Stimulated activated CD4-positive, alpha-beta T cell treated with anti-CD3 and anti-CD28 coated beads, Interleukin-4, amount 100 ng/mL, for 48 hours (primary cell): Measurements from ENCODE around the gene FGF8.
"Not testable (repeated sequence)": the region's sequence is repeated elsewhere in the genome, so short reads cannot be mapped to it uniquely, and the experiment has no call there.

Experiments
- DNase-seq, 2 donors: peaks; one replicate each; pipeline ENCODE4 v3.0.0-alpha.2; 2020; ENCODE audit warnings: low read depth in 2 of 2

The FGF8 gene, protein sequence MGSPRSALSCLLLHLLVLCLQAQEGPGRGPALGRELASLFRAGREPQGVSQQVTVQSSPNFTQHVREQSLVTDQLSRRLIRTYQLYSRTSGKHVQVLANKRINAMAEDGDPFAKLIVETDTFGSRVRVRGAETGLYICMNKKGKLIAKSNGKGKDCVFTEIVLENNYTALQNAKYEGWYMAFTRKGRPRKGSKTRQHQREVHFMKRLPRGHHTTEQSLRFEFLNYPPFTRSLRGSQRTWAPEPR

DNA sequence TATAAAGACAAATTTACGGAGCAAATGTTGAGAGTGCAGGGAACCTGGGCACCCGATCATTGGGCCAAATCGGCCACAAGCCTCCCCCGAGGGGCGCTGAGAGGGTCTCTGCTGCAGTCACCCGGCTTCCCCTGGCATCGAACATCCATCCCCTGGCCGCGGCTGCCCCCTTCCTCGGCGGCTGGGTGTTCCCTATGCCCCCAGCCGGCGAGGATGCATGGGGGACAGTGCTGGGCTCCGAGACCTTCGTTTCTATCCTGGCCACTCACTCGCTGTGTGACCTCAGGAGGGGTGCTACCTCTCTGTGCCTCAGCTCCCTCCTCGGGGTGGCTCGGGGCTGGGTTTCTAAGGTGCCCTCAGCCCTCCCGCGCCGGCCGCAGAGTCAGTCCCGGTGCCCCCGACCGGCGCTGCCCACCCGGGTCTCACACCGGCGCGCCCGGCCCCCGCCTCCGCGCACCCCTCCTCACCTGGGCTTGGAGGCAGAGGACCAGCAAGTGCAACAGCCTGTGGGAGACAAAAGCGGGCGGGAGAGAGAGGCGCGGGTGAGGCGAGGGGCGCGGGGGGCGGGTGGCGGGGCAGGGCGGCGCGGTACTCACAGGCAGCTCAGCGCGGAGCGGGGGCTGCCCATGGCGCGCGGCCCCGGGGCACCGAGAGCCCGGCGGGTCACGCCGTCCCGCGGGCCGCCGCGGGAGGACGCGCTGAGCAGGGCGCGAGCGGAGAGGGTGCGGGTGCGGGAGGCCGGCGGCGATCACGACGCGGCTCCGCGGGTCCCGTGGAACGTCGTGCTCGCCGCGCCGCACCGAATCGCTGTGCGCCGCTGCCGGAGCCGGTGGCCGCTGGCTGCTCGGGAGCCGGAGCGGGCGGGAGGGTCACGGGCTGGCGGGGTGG is at the start of gene FGF8:
Gene FGF8, minus strand, starts transcription at position 842 of the 888 bp plus-strand sequence. Its CDS starts 214 bp downstream, at position 628.
- no peak for DNase-seq

DNA sequence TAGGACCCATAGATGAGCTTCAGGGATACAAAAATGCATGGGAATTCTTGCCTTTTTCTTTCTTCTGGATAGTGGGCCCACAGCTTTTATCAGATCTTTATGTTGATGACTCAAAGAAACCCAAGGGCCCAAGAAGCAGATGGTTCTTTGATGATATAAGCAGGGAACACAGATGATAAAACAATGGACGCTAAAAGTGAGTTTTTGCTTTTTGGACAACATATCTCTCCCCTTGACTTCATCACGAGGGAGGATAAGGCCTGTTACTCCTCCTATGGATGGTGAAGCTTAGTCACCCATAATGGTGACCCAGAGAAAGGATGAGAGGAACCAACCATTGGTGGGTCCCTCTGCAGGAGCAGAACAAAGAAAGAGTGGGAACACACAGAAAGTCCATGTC is 48.8 kb upstream of the FGF8 start:
- no peak for DNase-seq

DNA sequence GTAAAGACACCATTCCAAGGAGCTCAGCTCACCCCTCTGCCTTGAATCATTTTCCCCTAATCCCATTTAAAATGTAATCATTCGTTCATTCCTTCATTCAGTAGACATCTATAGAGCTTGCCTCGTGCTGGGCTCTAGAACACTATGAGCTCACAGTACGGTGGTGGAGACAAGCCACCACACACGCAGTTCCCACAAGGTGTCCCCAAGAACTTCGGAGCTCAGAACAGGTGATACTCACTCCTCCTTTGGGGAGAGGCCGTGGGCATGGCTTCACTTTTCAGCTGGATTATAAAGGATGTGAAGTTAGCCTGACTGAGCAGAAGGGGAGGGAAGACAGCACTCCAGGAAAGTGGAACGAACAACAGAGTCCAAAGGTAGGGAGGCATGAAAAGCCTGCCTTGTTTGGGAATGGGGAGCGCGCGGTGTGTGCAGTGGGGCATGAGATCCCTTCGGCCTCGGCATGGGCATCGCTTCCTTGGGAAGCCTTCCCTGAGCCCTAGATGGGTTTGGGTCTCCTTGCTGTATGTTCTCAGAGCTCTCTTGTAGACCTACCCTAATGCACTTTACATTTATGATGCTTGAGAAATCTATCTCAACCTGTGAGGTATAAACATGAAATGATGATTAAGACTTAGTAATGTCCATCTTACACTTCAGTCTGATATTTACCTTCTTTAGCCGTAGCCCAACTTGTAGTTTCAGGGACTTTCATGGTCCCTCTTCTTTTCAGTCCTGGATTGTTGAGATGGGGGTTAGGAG is 43.1 kb upstream of the FGF8 start:
- no peak for DNase-seq

DNA sequence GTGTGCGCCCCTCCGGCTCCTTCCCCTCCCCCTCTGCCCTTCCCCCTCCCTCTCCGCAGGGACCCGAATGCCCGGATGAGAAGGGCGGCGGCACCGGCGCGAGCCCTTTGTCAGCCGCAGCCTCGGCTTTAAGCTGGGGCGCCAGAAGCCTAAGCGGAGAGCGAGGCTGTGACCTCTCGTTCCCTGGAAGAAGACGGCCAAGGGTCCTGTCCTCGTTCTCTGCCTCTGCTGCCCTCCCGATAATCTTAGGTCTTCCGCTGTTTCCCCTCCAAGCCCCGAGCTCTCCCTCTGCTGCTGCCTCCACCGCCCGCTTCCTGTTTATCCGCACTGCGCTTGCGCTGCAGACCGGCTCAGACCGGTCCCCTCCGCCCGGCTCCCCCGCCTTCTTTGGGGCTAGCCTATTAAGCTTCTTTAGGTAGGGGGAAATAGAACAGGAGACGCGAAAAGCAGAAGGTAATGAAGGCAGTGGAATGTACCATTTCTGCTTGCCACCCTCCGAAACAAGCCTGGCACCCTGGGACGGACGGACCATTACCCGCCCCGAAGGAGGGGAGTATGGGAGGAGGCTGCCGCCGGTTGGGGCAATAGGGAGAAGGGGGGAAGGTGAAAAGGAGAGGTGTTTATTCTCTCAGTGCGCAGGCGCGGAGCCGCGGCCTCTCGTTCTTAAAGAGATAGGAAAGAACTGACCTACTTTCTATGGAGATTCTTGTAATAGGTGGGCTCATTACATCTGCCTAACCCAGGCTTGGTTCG is 42.4 kb upstream of the FGF8 start, which contains the start of gene OGA:
Gene OGA, minus strand, starts transcription at position 326 of the 753 bp plus-strand sequence. CDS start 422 bp downstream, outside the sequence.
- DNase-seq, result peak; percentile 94 to 95

DNA sequence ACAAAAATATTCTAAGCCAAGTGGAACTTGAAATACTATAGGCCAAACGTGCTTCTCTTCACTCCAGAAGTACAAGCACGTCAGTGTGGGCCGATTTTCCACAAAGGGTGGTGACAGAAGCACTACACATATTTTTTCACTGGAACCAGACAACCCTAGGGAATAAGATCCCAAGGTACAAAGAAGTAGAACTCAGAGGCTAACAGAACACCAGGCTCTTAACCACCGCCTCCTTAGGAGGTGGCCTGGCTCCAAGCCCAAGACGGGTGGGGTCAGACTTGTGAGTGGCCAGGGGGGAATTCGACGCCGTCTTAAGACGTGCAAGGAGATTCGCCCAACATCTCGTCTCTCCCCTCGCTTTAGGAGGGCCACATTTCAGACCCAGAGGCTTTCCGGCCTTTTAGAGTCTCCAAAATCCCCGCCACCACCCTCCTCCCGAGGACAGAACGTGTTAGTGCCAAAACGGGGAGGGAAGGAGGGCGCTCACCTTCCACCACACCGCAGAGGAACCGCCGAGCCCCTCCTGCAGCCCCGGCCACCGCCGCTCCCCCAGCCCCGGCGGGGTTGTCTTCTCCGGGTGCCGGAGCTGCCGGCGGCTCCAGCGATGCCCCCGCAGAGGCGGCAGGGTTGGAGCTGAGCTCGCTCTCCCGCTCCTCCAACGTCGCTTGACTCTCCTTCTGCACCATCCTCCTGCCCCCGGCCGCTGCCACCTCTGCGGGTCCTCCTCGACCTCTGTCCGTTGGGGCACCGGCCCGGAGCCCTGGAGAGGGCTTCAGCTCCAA is 41.6 kb upstream of the FGF8 start:
- peak in 1 of 2 donors; percentile 26 for DNase-seq

DNA sequence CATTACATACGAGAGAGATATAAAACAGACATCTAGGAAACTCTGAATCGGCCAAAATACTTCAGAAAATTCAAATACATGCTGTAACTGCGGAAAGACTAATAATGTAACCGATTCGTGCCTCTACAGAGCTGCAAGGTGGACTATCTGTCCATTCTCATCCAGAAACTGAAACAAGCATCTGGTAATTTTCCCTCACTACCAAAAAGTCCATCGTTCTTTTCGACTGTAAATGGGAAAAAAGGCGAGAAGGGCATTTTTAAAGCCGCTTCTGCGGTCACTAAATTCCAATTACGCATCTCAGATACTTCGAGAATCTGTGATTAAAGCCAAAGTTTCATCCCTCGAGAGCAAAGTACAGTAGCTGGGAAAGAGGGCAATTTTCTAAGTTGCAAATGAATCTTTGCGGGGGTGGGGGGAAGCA is 41.0 kb upstream of the FGF8 start:
- no peak for DNase-seq

DNA sequence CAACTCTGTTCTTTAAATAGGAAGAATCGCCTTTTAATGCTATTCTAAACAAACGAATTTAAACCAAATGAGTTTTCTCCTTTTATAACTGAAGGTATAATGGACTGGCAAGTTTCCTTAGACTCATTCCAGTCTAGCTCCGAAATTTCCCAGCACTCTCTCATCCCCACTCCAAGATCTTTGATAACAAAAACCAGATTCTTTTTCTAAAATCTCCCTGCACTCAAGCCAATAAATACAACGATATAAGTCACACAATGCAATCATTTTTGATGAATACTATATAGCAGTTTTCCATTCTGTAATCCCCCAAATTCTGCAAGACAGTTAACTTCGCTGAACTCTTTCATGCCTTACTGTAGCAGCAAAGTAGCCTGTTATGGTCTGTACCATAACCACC is 40.5 kb upstream of the FGF8 start:
- no peak for DNase-seq

DNA sequence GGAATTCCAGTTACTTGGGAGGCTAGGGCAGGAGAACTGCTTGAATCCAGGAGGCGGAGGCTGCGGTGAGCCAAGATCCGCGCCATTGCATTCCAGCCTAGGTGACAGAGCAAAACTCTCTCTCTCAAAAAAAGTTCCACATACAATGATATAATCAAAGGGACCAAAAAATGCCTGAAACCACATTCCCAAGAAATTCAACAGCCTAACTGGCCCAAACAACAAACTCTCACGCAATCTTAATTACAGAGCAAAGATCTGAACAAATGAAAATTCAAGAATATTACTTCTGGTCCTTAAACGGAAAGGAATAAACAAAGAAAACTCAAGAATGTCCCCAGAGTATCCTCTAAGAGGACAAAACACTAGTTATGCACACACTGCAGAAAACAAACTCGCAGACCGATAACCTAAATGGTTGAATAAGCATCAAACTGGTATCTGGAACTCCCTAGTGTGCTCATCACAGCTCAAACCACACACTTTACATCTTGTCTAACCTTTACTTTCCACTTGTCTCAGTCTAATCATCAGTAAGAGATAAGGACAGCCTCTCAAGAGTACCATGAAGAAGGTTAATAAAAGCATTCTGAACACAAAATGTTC is 38.7 kb upstream of the FGF8 start:
- DNase-seq, result no peak

DNA sequence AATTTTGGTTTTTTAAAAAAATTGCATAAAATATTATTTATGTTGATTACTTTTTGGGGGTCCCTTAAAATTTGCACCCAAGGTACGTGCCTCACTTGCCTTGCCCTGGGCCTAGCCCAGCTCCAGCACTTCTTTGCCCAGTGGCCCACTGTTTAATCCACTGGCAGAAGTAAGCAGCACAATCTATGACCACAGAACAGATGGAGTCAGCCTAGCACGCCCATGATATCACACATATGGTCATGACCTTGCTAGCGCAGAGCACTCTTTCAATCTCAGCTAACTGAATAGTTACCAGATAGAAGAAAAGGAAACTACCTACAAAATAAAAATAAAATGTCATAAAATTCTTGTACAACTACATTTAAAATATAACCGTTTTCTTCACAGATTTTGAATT is 36.7 kb upstream of the FGF8 start:
- no peak for DNase-seq

DNA sequence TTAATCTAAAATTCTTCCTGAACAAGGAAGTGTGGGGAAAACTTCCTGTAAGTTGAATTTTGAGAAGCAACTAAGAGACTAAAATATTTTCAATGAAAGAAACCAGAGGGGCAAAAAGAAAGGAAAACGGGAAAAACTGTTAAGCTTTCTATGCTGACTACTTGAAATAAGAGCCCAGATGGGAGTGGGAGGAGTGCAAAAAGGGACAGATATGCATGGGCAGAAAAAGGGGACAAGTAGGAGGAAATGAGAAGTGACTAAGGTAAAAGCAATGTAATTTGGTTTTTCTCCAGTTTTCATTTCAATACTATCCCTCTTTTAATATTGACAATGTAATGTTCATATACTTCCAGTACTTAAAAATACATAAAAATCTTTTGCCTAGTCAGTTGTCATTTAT is 31.2 kb upstream of the FGF8 start:
- DNase-seq, result no peak

DNA sequence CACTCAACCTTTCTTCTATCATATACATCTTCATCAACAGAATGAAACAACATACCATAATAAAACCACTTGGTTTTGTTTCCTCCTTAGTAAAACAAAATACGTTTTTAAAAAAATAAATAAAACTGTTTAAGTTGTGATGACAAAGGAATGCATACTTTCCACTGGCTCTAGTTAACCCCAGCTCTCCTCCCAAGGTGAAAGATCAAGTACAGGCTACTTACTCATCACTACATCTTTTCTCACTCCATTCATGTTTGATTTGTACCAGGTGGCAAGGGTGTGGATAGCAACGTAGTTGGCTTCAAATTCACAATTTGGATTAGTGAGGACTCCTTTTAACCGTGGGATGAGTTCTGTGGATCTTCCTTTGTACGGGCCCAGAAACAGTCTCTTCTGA is 27.6 kb upstream of the FGF8 start:
- no peak for DNase-seq

DNA sequence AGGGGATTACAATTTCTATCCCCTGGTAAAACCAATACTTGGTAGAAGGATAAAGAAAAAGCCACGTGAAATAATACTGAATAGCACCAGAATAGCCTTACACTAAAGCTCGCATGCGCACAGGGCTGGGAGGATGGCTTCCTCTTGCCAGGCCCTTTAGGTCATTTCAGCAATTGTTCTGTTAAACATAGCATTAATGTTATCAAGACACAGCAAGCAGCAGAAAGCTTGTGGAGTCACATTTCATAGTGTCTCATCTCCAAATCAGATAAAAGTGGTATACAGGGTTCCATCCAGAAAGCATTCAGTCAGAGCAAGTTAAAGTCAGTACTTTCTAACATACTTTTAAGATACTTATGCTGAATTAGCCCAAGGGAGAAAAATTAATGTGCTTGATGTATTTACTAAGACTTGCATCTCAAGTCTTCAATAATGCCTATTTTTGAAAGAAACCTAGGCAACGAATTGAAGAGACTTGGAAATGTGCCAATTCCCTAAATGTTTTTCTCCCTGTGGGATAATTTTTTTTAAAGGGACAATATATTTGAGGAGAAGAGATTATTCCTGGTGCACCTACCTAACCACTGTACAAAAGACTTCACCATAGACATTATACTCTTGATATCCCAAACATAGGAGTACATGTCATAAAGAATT is 21.6 kb upstream of the FGF8 start:
- DNase-seq, result no peak

DNA sequence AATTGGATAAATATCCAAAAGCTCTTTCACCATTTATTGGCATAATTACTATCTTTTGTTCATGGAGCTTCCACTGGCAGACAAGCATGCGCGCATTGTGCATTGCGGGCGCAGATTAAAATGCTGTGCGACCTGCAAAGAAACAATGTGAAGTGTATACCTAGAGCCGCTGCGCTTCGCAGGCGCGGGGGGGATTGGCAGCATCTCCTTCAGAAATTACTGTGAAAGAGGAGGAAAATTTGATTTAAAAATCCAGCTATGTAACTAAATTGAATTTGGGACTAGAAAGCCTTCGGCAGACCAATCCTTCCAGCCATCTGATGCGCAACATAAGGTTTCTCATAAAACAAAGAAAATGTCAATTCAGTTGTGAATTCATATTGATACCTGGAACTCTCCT is 17.6 kb upstream of the FGF8 start:
- DNase-seq, result no peak

DNA sequence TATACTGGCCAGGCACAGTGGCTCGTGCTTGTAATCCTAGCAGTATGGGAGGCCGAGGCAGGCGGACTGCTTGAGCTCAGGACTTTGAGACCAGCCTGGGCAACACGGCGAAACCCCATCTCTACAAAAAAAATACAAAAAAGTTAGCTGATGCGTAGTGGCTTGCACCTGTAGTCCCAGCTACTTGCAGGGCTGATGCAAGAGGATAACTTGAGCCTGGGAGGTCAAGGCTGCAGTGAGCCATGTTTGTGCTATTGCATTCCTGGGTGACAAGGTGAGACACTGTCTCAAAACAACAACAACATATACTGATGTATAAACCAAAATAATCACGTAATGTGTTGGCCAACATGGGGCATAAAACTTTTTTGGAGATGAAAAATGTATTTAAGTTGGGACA is 13.8 kb upstream of the FGF8 start:
- DNase-seq, result no peak

DNA sequence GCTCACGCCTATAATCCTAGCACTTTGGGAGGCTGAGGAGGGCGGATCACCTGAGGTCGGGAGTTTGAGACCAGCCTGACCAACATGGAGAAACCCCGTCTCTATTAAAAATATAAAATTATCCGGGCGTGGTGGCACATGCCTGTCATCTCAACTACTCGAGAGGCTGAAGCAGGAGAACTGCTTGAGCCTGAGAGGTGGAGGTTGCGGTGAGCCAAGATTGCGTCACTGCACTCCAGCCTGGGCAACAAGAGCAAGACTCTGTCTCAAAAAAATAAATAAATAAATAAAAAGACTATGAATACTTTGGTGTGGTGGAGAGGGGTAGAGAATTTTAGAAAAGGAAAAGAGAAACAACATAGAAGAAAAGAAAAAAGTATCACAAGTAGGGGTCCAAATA is 13.3 kb upstream of the FGF8 start:
- DNase-seq, result not testable (repeated sequence)

DNA sequence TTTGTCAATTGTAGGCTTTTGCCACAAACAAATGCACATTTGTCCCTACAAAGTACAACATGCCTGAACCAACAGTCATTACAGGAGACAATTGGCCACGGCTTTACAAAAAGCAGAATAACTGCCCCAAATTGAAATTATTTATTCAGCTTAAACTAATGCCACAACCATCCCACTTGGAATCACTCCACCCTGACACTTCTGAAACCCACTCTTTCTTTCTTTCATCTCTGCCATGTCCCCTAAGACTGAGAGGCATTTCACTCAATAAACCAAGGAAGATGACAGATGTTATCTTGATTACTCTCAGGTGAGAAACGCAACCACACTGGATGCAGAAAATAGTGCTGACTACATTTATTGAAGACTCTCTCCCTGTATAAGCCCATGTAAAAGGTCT is 9.9 kb upstream of the FGF8 start:
- DNase-seq, result no peak

DNA sequence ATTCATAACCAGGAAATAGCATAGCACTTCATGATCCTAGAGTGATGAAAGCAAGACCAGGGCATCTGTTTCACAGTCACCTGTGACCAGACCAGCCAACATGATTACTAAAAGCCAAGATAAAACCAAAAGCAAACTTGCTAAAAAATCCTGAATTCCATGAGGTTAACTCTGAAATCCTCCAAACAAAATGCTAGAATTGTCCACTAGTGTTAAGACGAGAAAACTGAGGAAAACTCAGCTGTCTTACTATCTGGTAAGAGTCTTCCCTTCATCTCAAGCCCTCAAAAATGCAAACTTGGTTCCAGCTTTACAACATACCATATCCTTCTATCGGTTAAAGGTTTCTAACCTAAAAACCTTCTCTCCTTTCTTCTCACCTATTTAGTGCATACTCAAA is 8.6 kb upstream of the FGF8 start:
- DNase-seq, result no peak

DNA sequence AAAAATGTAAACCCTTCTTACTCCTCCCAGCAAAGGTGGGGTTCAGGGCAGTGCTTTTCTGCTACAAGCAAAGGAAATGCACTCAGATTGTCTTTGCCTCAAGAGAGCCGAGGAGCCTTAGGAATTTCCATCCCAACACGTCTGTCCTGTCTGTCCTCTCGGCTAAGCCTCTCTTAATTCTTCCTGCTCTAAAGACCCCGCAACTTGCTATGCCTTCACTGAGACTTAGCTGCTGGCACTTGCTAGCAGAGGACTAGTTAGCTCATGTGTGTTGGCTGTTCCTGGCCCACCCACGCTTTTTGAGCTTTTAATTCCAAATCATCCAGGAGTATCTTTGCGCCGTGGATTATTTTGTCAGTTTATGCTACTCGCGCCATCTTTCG is 7.8 kb upstream of the FGF8 start:
- no peak for DNase-seq

DNA sequence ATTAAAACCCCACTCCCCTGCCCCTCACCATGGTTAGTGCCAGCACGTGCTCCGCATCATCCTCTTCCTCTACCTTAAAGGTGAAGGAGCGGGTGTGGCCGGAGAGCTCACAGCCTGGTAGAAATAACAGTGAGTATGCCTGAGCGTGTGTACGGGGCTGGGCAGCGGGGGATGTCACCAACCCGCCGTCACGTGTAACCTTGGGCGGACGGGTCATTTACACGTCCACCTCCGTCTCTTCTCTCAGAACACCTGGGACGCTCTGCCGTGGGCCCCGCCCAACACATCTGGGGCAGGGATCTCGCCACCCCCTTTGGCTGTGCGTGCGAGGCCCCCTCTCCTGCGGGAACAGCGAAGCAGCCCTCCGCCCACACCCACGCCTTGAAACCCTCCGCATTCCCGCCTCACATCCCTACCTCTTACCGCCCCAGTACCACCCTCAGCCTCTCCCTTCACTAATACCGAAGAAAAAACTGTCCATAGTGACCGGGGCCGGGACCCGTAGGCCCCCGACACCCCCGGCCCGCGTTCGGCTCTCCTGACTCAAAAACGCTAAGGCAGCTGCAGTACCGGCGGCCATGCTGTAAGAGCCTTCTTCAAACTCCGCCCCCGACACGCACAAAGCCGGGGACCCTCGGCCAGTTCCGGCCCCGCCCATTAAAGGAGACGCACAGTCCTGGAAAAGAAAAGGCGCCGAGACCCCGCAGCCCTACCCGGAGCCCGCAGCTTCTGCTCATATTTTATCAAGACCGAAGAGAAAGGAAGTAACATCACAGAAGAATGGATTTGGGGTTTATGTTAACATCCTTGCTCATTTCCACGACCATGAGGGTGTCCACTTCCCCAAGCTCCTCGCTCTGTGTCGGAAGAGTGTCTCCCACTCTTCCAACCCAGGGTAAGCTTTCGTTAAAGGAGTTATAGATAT is 7.2 kb upstream of the FGF8 start, which contains the start of gene NPM3:
Gene NPM3, minus strand, starts transcription at position 636 of the 925 bp plus-strand sequence. Its CDS starts 56 bp downstream, at position 580.
- peak; percentile 79 to 87 for DNase-seq
